ENCODE data around the gene TMEM131.

TMEM131 gene

GRCh38 chr2:97806738-97807618 is 188.8 kb downstream of the TMEM131 start:
- peak; percentile 47 to 50 for DNase-seq (ENCODE audit: low read depth in 2 of 2)

- DNase-seq (ENCODE audit: low read depth in 2 of 2), result no peak
Measured at GRCh38 chr2:97805776-97806175, 190.0 kb downstream of the TMEM131 start.

GRCh38 chr2:97801028-97801427 is 194.7 kb downstream of the TMEM131 start:
- DNase-seq (ENCODE audit: low read depth in 2 of 2), result no peak

GRCh38 chr2:97798416-97798815 is 197.3 kb downstream of the TMEM131 start:
- no peak for DNase-seq (ENCODE audit: low read depth in 2 of 2)

- DNase-seq (ENCODE audit: low read depth in 2 of 2), result no peak
Measured at GRCh38 chr2:97797355-97797754, 198.4 kb downstream of the TMEM131 start.

GRCh38 chr2:97796465-97797126 is 199.2 kb downstream of the TMEM131 start:
- no peak for DNase-seq (ENCODE audit: low read depth in 2 of 2)

- DNase-seq (ENCODE audit: low read depth in 2 of 2), result no peak
Measured at GRCh38 chr2:97792416-97792815, 203.3 kb downstream of the TMEM131 start.

- no peak for DNase-seq (ENCODE audit: low read depth in 2 of 2)
Measured at GRCh38 chr2:97788986-97789644, 206.6 kb downstream of the TMEM131 start.

- DNase-seq (ENCODE audit: low read depth in 2 of 2), result no peak
Measured at GRCh38 chr2:97785818-97786217, 209.9 kb downstream of the TMEM131 start.

GRCh38 chr2:97784953-97785352 is 210.8 kb downstream of the TMEM131 start:
- DNase-seq (ENCODE audit: low read depth in 2 of 2), result no peak

GRCh38 chr2:97781981-97782380 is 213.8 kb downstream of the TMEM131 start:
- DNase-seq (ENCODE audit: low read depth in 2 of 2), result no peak

GRCh38 chr2:97779141-97779540 is 216.6 kb downstream of the TMEM131 start:
- no peak for DNase-seq (ENCODE audit: low read depth in 2 of 2)

GRCh38 chr2:97775074-97775473 is 220.7 kb downstream of the TMEM131 start:
- DNase-seq (ENCODE audit: low read depth in 2 of 2), result no peak

- no peak for DNase-seq (ENCODE audit: low read depth in 2 of 2)
Measured at GRCh38 chr2:97774425-97774824, 221.3 kb downstream of the TMEM131 start.

- DNase-seq (ENCODE audit: low read depth in 2 of 2), result no peak
Measured at GRCh38 chr2:97770445-97770844, 225.3 kb downstream of the TMEM131 start.

GRCh38 chr2:97769711-97770110 is 226.0 kb downstream of the TMEM131 start:
- DNase-seq (ENCODE audit: low read depth in 2 of 2), result no peak

- DNase-seq (ENCODE audit: low read depth in 2 of 2), result no peak
Measured at GRCh38 chr2:97769308-97769707, 226.4 kb downstream of the TMEM131 start.

- no peak for DNase-seq (ENCODE audit: low read depth in 2 of 2)
Measured at GRCh38 chr2:97766567-97766966, 229.2 kb downstream of the TMEM131 start.

- no peak for DNase-seq (ENCODE audit: low read depth in 2 of 2)
Measured at GRCh38 chr2:97765933-97766332, 229.8 kb downstream of the TMEM131 start.

- DNase-seq (ENCODE audit: low read depth in 2 of 2), result no peak
Measured at GRCh38 chr2:97764559-97765263, 231.0 kb downstream of the TMEM131 start.

- no peak for DNase-seq (ENCODE audit: low read depth in 2 of 2)
Measured at GRCh38 chr2:97763176-97763845, 232.4 kb downstream of the TMEM131 start.

All from stimulated activated CD4-positive, alpha-beta T cell treated with anti-CD3 and anti-CD28 coated beads, Interleukin-1b, Interleukin-23, amount 100 ng/mL, for 1 hour (primary cell).